Ovary (tissue), 3 donors: ENCODE data around the gene UBE2B.

Source experiments
- CTCF ChIP-seq, 3 donors: fragments of 450-650 bp in 2 of 3; fragments of 200-600 bp in 1 of 3; IDR thresholded peaks; one replicate each; pipeline versions ENCODE4 v1.5.1 to v1.8.0; 2016 to 2022; ENCODE audit warnings: antibody characterized with exemption in 3 of 3, mild to moderate bottlenecking in 1 of 3
- POLR2A ChIP-seq: fragments of 450-650 bp; IDR thresholded peaks from one replicate; pipeline ENCODE4 v1.6.1; 2017; ENCODE audit warnings: antibody characterized with exemption, mild to moderate bottlenecking, moderate library complexity
- donor health status: DM: no; HTN: no; CAD: no.

GRCh38 chr5:134438721-134439123, 67.4 kb downstream of the UBE2B start:
- TF ChIP-seq CTCF (IDR thresholded peaks at IDR 0.05) (no peak), POLR2A (no peak)
